HepG2 (cell line): ENCODE results near the gene FECH. TPM values are rescaled to one million over a fixed set of nuclear protein-coding genes. Genes with fewer than 3 reads are reported as not detected.
A peak's percentile ranks its signal among the peaks of the same experiment; 100 is the strongest.

Experiments
- ATAD3A ChIP-seq: sonication (generic); formaldehyde crosslinking; IDR thresholded peaks from 2 replicates; pipeline ENCODE4 v1.4.0; 2020; ENCODE audit warnings: missing genetic modification reagents
- ERF ChIP-seq: IDR thresholded peaks from 2 replicates; pipeline ENCODE4 v1.6.1; 2018; ENCODE audit warnings: missing biosample characterization, missing genetic modification reagents
- FOXC1 ChIP-seq: sonication (generic); formaldehyde crosslinking; IDR thresholded peaks from 2 replicates; pipeline ENCODE4 v1.8.0; 2022; ENCODE audit warnings: mild to moderate bottlenecking, missing genetic modification reagents, borderline replicate concordance
- LCORL ChIP-seq, 2 experiments: fragments of 450-650 bp in 1 of 2; sonication (generic) in 1 of 2; formaldehyde crosslinking in 1 of 2; IDR thresholded peaks; 2 replicates each; pipeline versions ENCODE4 v1.5.0 to v1.6.1; 2017 to 2020; ENCODE audit warnings: antibody characterized with exemption in 1 of 2, missing genetic modification reagents in 1 of 2
- MLX ChIP-seq: IDR thresholded peaks from 2 replicates; pipeline ENCODE4 v1.6.1; 2016
- MLXIP ChIP-seq: sonication (generic); formaldehyde crosslinking; IDR thresholded peaks from 2 replicates; pipeline ENCODE4 v1.9.0; 2021; ENCODE audit warnings: missing genetic modification reagents, borderline replicate concordance
- MTF2 ChIP-seq: sonication (generic); formaldehyde crosslinking; IDR thresholded peaks from 2 replicates; pipeline ENCODE4 v1.5.0; 2020; ENCODE audit warnings: missing genetic modification reagents, borderline replicate concordance
- NFE2L2 ChIP-seq: fragments of 150-350 bp; IDR thresholded peaks from 2 replicates; pipeline ENCODE4 v1.6.1; 2014; ENCODE audit warnings: low read length
- NONO ChIP-seq, 2 experiments: fragments of 450-650 bp in 1 of 2; sonication (generic) in 1 of 2; formaldehyde crosslinking in 1 of 2; IDR thresholded peaks in 1 of 2; conservative IDR thresholded peaks in 1 of 2; 2 replicates each; pipeline versions ENCODE4 v1.6.1 to v1.8.0; 2017 to 2022; ENCODE audit warnings: mild to moderate bottlenecking in 1 of 2, missing genetic modification reagents in 1 of 2, moderate library complexity in 1 of 2
- NR0B2 ChIP-seq: sonication (generic); formaldehyde crosslinking; IDR thresholded peaks from 2 replicates; pipeline ENCODE4 v1.4.0; 2020; ENCODE audit warnings: mild to moderate bottlenecking, missing genetic modification reagents
- RFXAP ChIP-seq: sonication (generic); formaldehyde crosslinking; IDR thresholded peaks from 2 replicates; pipeline ENCODE4 v1.4.0; 2020; ENCODE audit warnings: missing genetic modification reagents, borderline replicate concordance
- TEAD2 ChIP-seq: sonication (generic); formaldehyde crosslinking; IDR thresholded peaks from 2 replicates; pipeline ENCODE4 v1.9.0; 2021; ENCODE audit warnings: missing genetic modification reagents
- ZFP90 ChIP-seq: sonication (generic); formaldehyde crosslinking; IDR thresholded peaks from 2 replicates; pipeline ENCODE4 v1.8.0; 2022; ENCODE audit warnings: missing genetic modification reagents, mild to moderate bottlenecking, inconsistent platforms, borderline replicate concordance
- ZFP91 ChIP-seq: sonication (generic); formaldehyde crosslinking; IDR thresholded peaks from 2 replicates; pipeline ENCODE4 v1.9.0; 2022; ENCODE audit warnings: missing genetic modification reagents, mild to moderate bottlenecking, borderline replicate concordance
- ZNF337 ChIP-seq: sonication (generic); formaldehyde crosslinking; IDR thresholded peaks from 2 replicates; pipeline ENCODE4 v1.5.1; 2020; ENCODE audit warnings: missing genetic modification reagents, low read depth, mild to moderate bottlenecking, borderline replicate concordance
- ZNF546 ChIP-seq: sonication (generic); formaldehyde crosslinking; conservative IDR thresholded peaks from 2 replicates; pipeline ENCODE4 v1.8.1; 2023; ENCODE audit warnings: mild to moderate bottlenecking, missing genetic modification reagents
- ZNF570 ChIP-seq: sonication (generic); formaldehyde crosslinking; IDR thresholded peaks from 2 replicates; pipeline ENCODE4 v1.4.0; 2020; ENCODE audit warnings: mild to moderate bottlenecking, missing genetic modification reagents, borderline replicate concordance
- ZXDC ChIP-seq: sonication (generic); formaldehyde crosslinking; IDR thresholded peaks from 2 replicates; pipeline ENCODE4 v1.5.0; 2020; ENCODE audit warnings: mild to moderate bottlenecking, missing genetic modification reagents
- polyA plus RNA-seq, 8 experiments: library from polyadenylated mRNA; depleted of rRNA in 3 of 8; stranded (reverse) in 7 of 8; unstranded in 1 of 8; fragments of >200 nt; fragmentation: Illumina TruSeq in 4 of 8; extraction: Trizol in 4 of 8; gene quantifications; 2 replicates each; pipeline versions ENCODE4 v1.2.1 to v1.2.3, GENCODE V29; 2011 to 2016; ENCODE audit warnings: low read depth in 4 of 8, missing spikeins in 1 of 8, mixed read lengths in 1 of 8; ENCODE audit not compliant: insufficient read depth in 1 of 8
- total RNA-seq, 5 experiments: library from RNA; depleted of rRNA; stranded (reverse); fragments of >200 nt; fragmentation: Illumina TruSeq; extraction: Trizol; gene quantifications; 2 replicates each; pipeline ENCODE4 v1.2.3, GENCODE V29; 2016; ENCODE audit warnings: low read depth in 1 of 5

The FECH gene
- total and polyA plus RNA-seq, 2 of the 13 experiments (the other 11 are each of a cell fraction or from before 2014, with no cell fraction given) = 14.7 to 21.9 TPM

- TF ChIP-seq ZFP91 (peak; percentile 45; the same call in 1 of the 2 replicates), MTF2 (CRISPR knock-in tag) (0 out of 2 replicates have a peak, but pooled peaks have one; percentile 25), FOXC1 (peak; percentile 61; the same call in 1 of the 2 replicates), MLXIP (no peak), ZNF337 (CRISPR knock-in tag) (peak; percentile 91; the same call in 1 of the 2 replicates), ZFP90 (CRISPR knock-in tag) (no peak), NR0B2 (CRISPR knock-in tag) (no peak), ZNF570 (CRISPR knock-in tag) (no peak), NFE2L2 (peak; percentile 99), ZXDC (CRISPR knock-in tag) (no peak), ATAD3A (CRISPR knock-in tag) (no peak), RFXAP (CRISPR knock-in tag) (no peak), NONO (IDR thresholded peaks at IDR 0.05) (no peak), NONO (CRISPR knock-in tag; conservative IDR thresholded peaks at IDR 0.05) (0 out of 2 replicates have a peak, but pooled peaks have one; percentile 49), TEAD2 (no peak), ZNF546 (CRISPR knock-in tag) (no peak), ERF (CRISPR knock-in tag) (no peak; the same call in 1 of the 2 replicates), MLX (CRISPR knock-in tag) (no peak), LCORL (IDR thresholded peaks at IDR 0.05) (no peak), LCORL (CRISPR knock-in tag; IDR thresholded peaks at IDR 0.05) (no peak)
These were observed at the start of gene FECH (continued) for GRCh38 chr18:57586251-57587049.
